ENCODE data around the gene PCSK5.
"Not testable (repeated sequence)": the region's sequence is repeated elsewhere in the genome, so short reads cannot be mapped to it uniquely, and the experiment has no call there.

Gene PCSK5

DNA sequence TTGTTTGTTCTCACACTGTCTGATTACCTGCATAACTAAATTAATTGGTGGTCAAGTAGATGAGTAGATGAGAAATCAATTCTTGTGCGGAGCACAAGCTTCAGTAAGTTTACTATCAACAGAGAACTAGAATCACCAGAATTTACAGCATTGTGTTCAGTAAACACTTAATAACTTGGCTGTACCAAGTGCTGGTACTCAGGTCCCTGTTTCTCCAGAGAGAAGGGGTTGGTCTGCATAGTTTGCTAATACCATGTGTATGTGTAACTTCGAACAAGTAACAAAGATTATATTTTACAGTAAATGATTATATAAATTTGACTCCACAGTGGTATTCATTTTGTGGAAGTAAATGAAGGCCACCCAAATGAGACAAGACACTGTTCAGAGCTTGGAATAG lies 146.3 kb downstream of the PCSK5 start:
- H3K4me1 ChIP-seq, result peaks cover 0 to 8% (median 0%) of the 10 kb centered on the region in 10 experiments; a peak in 2 of 20 replicates
- H4K20me1 ChIP-seq, result no peaks in the 10 kb centered on the region
- TF ChIP-seq Cebpa-rat (IDR thresholded peaks at IDR 0.05), result no peak
- no peak overlapping the region for H3K27ac ChIP-seq
- H3K4me2 ChIP-seq, result no peak overlapping the region
- H3K27me3 ChIP-seq, result no peaks in the 10 kb centered on the region
- no peaks in the 10 kb centered on the region for H3K36me3 ChIP-seq
- H3K9me3 ChIP-seq (replicated peaks in 1 of 11), result no peaks in the 10 kb centered on the region
- no peak overlapping the region for H3K4me3 ChIP-seq
- H3K9ac ChIP-seq, result no peak overlapping the region

DNA sequence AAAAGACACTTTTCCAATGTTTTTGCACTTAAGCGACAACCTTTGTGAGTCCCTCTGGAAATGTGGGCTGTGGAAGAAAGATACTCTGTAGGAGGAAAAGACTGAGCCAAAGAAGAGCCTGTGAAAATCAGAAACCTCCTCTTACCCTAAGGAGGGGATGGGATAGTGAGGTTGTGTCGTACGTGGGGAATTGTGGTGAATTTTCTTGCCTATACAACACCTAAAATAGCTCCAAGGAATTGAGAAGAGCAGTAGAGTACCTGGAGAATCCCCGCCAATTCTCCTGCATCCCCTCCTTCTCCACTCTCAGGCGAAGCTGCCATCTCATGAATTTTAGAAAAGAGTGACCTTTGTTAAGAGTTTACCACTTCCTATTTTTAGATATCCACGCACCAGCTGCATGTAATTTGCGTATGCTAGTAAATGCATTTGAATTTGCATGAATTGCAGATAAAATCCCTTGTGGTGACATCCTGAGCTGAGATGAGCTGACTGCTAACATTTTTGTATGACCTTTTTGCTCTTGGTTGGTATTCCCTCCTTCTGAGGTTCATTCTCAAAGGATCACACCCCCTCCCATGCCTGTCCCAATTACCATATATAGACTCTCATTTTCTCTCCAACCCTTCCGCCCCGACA lies 147.2 kb downstream of the PCSK5 start:
- Histone ChIP-seq H3K4me1 (peaks cover 0 to 8% (median 0%) of the 10 kb centered on the region in 10 experiments; a peak in 2 of 20 replicates), H3K9me3 (replicated peaks in 1 of 11) (no peaks in the 10 kb centered on the region), H3K9ac (no peak overlapping the region), H3K4me2 (no peak overlapping the region), H3K36me3 (no peaks in the 10 kb centered on the region), H4K20me1 (no peaks in the 10 kb centered on the region), H3K27ac (no peak overlapping the region), H3K4me3 (no peak overlapping the region), H3K27me3 (no peaks in the 10 kb centered on the region)
- no peak for TF ChIP-seq Cebpa-rat (IDR thresholded peaks at IDR 0.05)

DNA sequence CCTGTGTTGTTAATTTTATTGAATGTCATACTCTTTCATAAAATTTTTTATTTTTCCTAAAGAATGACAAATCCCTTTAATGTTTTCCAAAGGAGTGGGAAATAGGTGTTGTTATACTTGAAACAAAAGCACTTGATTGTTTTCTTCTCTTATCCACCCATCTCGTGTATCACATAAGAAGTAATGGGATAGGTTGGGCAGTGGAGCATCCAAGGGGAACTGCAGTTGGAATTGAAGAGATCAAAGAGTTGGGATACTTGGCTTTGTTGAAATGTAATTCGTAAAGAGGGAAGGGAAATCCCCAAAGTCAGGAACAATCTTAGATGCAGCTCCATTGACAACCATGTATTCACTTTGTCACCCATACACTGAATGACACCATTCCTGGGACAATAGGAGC lies 148.0 kb downstream of the PCSK5 start:
- H3K27ac ChIP-seq, result no peak overlapping the region

GRCh38 chr9:76044266-76044819 lies 153.9 kb downstream of the PCSK5 start:
- no peak overlapping the region for H3K4me2 ChIP-seq
- no peaks in the 10 kb centered on the region for H3K36me3 ChIP-seq
- no peak overlapping the region for H3K27ac ChIP-seq
- H4K20me1 ChIP-seq, result no peaks in the 10 kb centered on the region
- no peak overlapping the region for H3K9ac ChIP-seq
- H3K4me3 ChIP-seq, result no peak overlapping the region
- no peaks in the 10 kb centered on the region for H3K27me3 ChIP-seq
- no peak for TF ChIP-seq Cebpa-rat (IDR thresholded peaks at IDR 0.05)
- no peaks in the 10 kb centered on the region; a peak in 1 of 22 replicates for H3K9me3 ChIP-seq (replicated peaks in 1 of 11)
- H3K4me1 ChIP-seq, result no peaks in the 10 kb centered on the region

More for the DNA sequence above, 148.0 kb downstream of the PCSK5 start:
- Histone ChIP-seq H3K9ac (no peak overlapping the region), H3K4me3 (no peak overlapping the region), H4K20me1 (no peaks in the 10 kb centered on the region), H3K4me2 (no peak overlapping the region), H3K4me1 (peaks cover 0 to 8% (median 0%) of the 10 kb centered on the region in 10 experiments; a peak in 2 of 20 replicates), H3K27me3 (no peaks in the 10 kb centered on the region), H3K36me3 (no peaks in the 10 kb centered on the region), H3K9me3 (replicated peaks in 1 of 11) (no peaks in the 10 kb centered on the region)
- TF ChIP-seq Cebpa-rat (IDR thresholded peaks at IDR 0.05), result no peak

DNA sequence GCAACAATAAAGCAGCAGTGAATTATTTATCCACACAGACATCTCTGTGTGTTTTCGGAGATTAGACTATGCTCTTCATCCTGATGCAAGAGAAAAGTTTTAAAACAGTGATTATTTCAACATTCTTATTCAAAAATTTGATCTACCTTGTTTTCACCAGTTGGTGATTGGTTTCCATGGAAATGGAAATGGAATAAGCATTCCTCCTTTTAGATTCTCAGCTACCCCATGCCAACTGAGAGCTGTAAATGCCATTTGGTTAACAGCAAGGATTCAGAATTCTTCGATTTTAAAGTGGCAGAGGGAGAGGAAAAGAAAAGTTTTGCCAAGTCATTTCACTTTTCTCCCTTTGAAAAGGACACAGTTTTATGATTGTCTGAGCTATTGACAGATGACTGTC lies 154.7 kb downstream of the PCSK5 start:
- no peaks in the 10 kb centered on the region for H4K20me1 ChIP-seq
- TF ChIP-seq Cebpa-rat (IDR thresholded peaks at IDR 0.05), result no peak
- H3K4me1 ChIP-seq, result no peaks in the 10 kb centered on the region
- no peaks in the 10 kb centered on the region for H3K36me3 ChIP-seq
- H3K4me2 ChIP-seq, result no peak overlapping the region
- no peak overlapping the region for H3K27ac ChIP-seq
- H3K9me3 ChIP-seq (replicated peaks in 1 of 11), result no peaks in the 10 kb centered on the region; a peak in 1 of 22 replicates
- no peaks in the 10 kb centered on the region for H3K27me3 ChIP-seq
- no peak overlapping the region for H3K4me3 ChIP-seq
- H3K9ac ChIP-seq, result no peak overlapping the region

DNA sequence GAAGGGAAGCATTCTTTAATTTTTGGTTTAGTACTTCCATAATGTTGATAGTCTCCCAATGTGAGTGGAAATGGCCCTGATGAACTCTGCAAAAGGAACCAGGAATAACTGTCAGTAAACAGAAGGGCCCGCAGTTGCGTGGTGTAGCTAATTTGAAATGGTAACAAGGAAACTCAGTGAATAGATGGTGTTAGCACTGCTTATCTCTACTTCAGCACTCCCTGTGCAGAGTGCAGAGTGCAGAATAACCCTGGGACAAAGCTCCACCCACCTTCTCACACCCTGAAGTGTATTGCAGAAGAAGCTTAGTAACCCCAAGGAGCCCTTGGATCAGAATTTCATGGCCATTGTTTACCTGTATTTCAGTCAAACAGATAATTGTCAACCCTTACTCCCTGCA lies 158.9 kb downstream of the PCSK5 start:
- Histone ChIP-seq H3K9ac (no peak overlapping the region), H3K9me3 (replicated peaks in 1 of 11) (peaks cover 0 to 11% (median 3%) of the 10 kb centered on the region in 11 experiments; a peak in 7 of 22 replicates), H3K4me2 (no peak overlapping the region), H3K27me3 (no peaks in the 10 kb centered on the region), H4K20me1 (no peaks in the 10 kb centered on the region), H3K4me1 (no peaks in the 10 kb centered on the region), H3K36me3 (no peaks in the 10 kb centered on the region), H3K4me3 (no peak overlapping the region), H3K27ac (no peak overlapping the region)
- no peak for TF ChIP-seq Cebpa-rat (IDR thresholded peaks at IDR 0.05)

GRCh38 chr9:76067696-76068095 lies 177.2 kb downstream of the PCSK5 start:
- no peak for TF ChIP-seq Cebpa-rat (IDR thresholded peaks at IDR 0.05)

GRCh38 chr9:76077537-76077936 lies 187.1 kb downstream of the PCSK5 start:
- H3K27ac ChIP-seq, result no peak overlapping the region
- H3K9ac ChIP-seq, result no peak overlapping the region
- TF ChIP-seq Cebpa-rat (IDR thresholded peaks at IDR 0.05), result no peak

More at GRCh38 chr9:76067696-76068095, 177.2 kb downstream of the PCSK5 start:
- 0 out of 22 replicates have a peak, but pooled peaks cover 0 to 3% (median 0%) of the 10 kb centered on the region in 11 experiments for H3K9me3 ChIP-seq (replicated peaks in 1 of 11)
- H3K4me1 ChIP-seq, result no peaks in the 10 kb centered on the region
- no peak overlapping the region for H3K4me2 ChIP-seq
- no peaks in the 10 kb centered on the region for H3K27me3 ChIP-seq
- no peak overlapping the region for H3K4me3 ChIP-seq
- no peak overlapping the region for H3K27ac ChIP-seq
- H3K36me3 ChIP-seq, result no peaks in the 10 kb centered on the region
- no peak overlapping the region for H3K9ac ChIP-seq
- no peaks in the 10 kb centered on the region for H4K20me1 ChIP-seq

GRCh38 chr9:76081281-76081680 lies 190.8 kb downstream of the PCSK5 start:
- H3K4me2 ChIP-seq, H3K4me1 ChIP-seq, H4K20me1 ChIP-seq, H3K27ac ChIP-seq, H3K9ac ChIP-seq, H3K36me3 ChIP-seq, H3K27me3 ChIP-seq, H3K4me3 ChIP-seq: not testable (repeated sequence)
- peaks cover 6 to 19% (median 9%) of the 10 kb centered on the region in 11 experiments; a peak in 14 of 22 replicates for H3K9me3 ChIP-seq (replicated peaks in 1 of 11)

More at GRCh38 chr9:76077537-76077936, 187.1 kb downstream of the PCSK5 start:
- Histone ChIP-seq H3K4me2 (no peak overlapping the region), H3K4me1 (no peaks in the 10 kb centered on the region), H3K36me3 (no peaks in the 10 kb centered on the region; a peak in 1 of 22 replicates), H3K4me3 (no peak overlapping the region), H4K20me1 (no peaks in the 10 kb centered on the region), H3K27me3 (no peaks in the 10 kb centered on the region), H3K9me3 (replicated peaks in 1 of 11) (peaks cover 6 to 19% (median 9%) of the 10 kb centered on the region in 11 experiments; a peak in 14 of 22 replicates)

- Histone ChIP-seq H4K20me1 (no peaks in the 10 kb centered on the region), H3K9ac (no peak overlapping the region), H3K4me1 (no peaks in the 10 kb centered on the region), H3K27me3 (no peaks in the 10 kb centered on the region), H3K9me3 (replicated peaks in 1 of 11) (peaks cover 6 to 19% (median 9%) of the 10 kb centered on the region in 11 experiments; a peak in 14 of 22 replicates), H3K36me3 (no peaks in the 10 kb centered on the region; a peak in 1 of 22 replicates), H3K4me2 (no peak overlapping the region), H3K27ac (no peak overlapping the region), H3K4me3 (no peak overlapping the region)
- TF ChIP-seq Cebpa-rat (IDR thresholded peaks at IDR 0.05), result no peak
Measured at GRCh38 chr9:76082057-76082456, 191.6 kb downstream of the PCSK5 start.
